Rectal smooth muscle tissue (tissue), 1 donor: ENCODE measurements around the gene TMEM187.

Experiments used
- H3K27ac ChIP-seq: one replicate; pipeline ENCODE4 v1.7.0; 2013; ENCODE audit warnings: low read depth, low read length, inconsistent platforms
- H3K27me3 ChIP-seq: one replicate; pipeline ENCODE4 v1.7.0; 2013; ENCODE audit warnings: low read length; ENCODE audit not compliant: control insufficient read depth, insufficient read depth
- H3K36me3 ChIP-seq: one replicate; pipeline ENCODE4 v1.7.0; 2013; ENCODE audit warnings: low read length; ENCODE audit not compliant: control insufficient read depth, insufficient read depth
- H3K4me1 ChIP-seq: one replicate; pipeline ENCODE4 v1.7.0; 2013; ENCODE audit warnings: low read length; ENCODE audit not compliant: control insufficient read depth, insufficient read depth
- H3K4me3 ChIP-seq: one replicate; pipeline ENCODE4 v1.7.0; 2013; ENCODE audit warnings: low read length
- H3K9ac ChIP-seq: one replicate; pipeline ENCODE4 v1.7.0; 2013; ENCODE audit warnings: low read length

Gene TMEM187

DNA sequence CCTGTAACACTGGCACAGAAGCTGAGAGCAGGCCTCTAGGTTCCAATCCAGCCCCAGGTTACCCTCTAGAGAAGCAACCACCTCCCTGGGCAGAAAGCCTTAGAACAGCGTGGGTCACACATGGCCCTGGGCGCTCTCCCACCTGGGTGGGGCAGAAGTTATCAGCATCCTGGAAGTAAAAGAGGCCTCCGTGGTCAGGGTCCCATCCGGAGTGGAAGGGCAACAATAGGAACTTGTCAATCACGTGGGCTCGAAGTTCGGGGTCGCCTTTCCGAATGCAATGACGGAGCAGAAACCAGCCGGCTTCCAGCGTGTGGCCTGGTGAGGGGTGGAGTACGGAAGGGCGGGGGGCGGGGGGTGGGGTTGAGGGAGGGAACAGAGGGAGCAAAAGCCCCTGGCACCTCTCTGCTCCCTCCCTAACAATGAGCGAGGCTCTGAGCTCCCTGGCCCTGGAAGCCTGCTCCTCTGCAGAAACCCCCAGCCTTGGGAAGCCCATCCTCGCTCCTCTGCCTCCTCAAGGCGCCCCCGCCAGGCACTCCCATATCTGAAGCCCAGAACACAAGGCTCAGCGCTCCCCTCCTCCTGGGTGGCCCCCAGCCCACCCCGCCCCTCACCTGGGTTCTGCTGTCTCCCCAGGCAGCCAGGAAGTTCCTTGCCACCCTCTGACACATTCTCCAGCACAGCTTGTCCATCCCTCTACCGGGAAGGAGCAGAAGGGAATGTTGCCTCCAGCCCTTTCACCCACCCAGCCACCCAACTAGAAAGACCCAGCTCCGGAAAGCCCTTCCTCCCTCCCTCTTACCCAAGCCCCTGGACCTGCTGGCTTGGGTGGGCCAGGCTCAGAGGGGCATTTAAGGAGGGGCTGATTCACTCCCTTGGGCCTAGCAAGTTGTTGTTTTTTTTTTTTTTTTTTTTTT is 31.0 kb upstream of the TMEM187 start:
- Histone ChIP-seq H3K4me3 (no peak overlapping the region), H3K9ac (no peak overlapping the region), H3K27me3 (peaks cover 4% of the 10 kb centered on the region), H3K4me1 (no peaks in the 10 kb centered on the region), H3K36me3 (no peaks in the 10 kb centered on the region), H3K27ac (no peak overlapping the region)

DNA sequence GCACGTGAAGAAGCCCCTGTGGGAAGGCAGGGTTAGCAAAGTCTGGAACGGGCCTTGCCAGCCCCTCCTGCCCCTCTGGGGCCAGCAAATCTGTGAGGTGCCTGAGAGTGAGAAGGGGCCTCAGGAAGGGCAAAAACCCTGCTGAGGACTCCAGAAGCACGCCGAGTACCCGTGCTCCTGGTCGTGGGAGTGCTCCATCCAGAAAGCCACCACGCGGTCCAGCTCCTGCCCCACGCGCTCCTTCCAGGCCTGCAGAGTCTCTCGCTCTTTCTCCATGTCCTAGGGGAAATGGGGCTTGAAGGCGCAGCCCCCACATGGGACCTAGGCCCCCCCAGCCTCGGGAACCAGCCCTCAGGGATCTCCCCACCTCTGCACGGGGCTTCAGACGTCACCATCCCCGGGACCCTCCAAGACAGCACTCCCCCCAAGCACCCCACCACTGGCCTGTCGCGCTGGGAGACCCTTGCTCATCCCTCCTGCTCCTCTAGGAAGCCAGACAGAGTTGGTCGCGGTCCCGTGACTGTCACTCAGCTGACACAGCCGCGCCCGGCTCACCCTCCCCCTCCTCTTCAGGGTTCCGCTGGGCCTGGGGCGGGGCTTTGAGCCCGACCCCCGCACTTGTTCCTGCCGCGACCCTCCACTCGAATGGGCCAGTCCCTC is 28.3 kb upstream of the TMEM187 start, which contains the start of gene RENBP:
Gene RENBP, minus strand, starts transcription at position 504 of the 660 bp plus-strand sequence. Its CDS starts 33 bp downstream, at position 471.
- Histone ChIP-seq H3K4me3 (peak within 1 kb of the TSS; percentile 54), H3K9ac (no peak within 1 kb of the TSS), H3K4me1 (peaks cover 10% of the 10 kb centered on the region), H3K27ac (peak within 1 kb of the TSS; percentile 28), H3K27me3 (peaks cover 7% of the 10 kb centered on the region), H3K36me3 (no peaks in the 10 kb centered on the region)

DNA sequence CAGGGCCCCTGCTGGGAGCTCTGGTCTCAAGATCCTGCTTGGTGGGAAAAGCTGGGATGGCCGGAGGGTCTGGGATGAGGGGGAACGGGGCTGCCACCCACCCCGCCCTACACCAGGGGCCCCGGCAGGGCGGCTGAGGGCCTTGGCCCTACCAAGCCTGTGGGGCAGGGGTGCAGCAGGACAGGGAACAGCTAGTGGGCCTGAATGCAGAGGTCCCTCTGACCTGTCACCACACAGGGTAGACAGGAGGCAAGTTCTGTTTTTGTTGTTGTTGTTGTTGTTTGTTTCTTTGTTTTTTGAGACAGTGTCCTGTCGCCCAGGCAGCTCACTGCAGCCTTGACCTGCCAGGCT is 27.8 kb upstream of the TMEM187 start:
- H3K4me3 ChIP-seq = peak overlapping the region; percentile 54
- peak overlapping the region; percentile 28 for H3K27ac ChIP-seq
- no peak overlapping the region for H3K9ac ChIP-seq
- peaks cover 7% of the 10 kb centered on the region for H3K27me3 ChIP-seq
- no peaks in the 10 kb centered on the region for H3K36me3 ChIP-seq
- peaks cover 15% of the 10 kb centered on the region for H3K4me1 ChIP-seq

DNA sequence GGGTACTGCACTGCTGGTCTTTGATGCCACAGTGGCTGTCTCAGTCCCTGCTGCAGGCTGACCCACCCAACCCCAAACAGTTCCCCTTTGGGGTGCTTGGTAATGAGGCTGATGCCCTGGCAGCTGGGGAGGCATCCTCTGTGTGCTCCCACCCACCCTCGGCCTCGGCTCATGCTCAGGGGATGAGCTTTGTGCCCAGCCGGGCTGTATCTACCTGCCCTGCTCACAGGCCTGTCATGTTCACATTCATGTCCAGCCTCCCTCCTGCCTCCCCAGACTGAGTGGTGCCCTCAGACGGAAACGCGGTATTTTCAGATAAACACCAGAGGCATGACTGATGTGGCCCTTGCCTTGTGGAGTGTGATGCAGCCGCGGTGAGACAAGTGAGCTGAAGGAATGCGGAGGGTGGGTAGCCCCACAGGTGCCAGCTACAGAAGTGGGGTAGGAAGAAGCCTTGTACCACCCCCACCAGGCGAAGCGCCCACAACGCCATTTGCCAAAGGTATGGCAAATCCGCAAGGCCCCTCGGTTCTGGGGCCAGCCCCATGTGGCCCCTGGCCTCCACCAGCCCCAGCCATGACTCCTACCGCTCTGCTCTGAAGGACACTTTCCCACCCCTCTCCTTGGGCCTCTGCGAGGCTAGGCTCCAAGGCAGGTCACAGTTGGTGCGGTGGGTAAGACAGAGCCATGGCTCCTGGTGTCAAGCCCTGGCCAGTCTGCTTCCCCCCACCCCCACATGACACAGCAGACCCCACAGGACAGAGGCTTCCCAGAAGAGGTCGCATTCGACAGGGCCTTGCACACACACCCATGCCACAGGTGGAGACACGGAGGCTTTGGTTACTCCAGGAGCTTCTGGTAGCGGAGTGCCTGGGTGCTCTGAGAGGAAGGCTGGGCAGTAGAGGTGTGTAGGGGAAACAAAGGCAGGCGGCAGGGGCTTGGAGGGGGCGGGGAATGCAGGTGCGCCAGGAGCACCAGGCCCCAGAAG is 26.3 kb upstream of the TMEM187 start:
- H3K4me3 ChIP-seq = no peak overlapping the region
- no peak overlapping the region for H3K9ac ChIP-seq
- no peak overlapping the region for H3K27ac ChIP-seq
- H3K27me3 ChIP-seq = peaks cover 7% of the 10 kb centered on the region
- peaks cover 12% of the 10 kb centered on the region for H3K36me3 ChIP-seq
- peaks cover 15% of the 10 kb centered on the region for H3K4me1 ChIP-seq

DNA sequence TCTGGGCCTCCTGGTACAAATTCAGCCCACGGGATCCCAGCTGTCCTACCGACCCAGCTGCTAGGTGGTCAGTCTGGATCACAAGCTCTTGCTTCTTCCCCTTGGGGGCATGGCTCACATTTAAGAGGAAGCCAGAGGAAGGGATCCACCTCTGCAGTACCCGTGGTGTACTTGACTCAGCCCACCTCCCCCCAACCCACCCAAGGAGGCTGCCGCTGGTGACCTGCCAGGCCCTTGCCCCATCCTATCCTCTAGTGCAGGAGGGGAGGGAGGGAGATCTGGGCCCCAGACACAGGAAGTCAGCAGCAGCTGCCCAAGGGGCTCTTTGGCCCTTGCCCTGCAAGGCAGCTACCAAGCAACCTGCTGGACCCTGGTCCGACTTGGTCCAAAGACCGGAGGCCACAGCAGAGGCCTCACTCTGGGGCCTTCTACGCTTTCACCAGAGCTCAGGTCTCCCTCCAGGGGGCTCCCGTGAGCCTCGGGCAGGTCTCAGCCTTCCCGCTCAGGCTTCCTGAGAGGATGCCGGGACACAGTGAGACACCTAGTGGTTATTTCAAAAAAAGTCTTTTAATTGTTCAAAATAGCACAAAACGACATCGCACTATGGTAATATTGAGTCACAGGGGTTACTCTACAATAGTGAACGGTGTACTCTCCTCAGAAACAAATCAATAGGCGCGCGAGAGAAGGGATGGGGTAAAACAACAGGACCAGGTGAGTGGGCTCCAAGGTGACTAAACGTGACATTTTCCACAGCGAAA is 25.4 kb upstream of the TMEM187 start:
- H3K27me3 ChIP-seq = peaks cover 3% of the 10 kb centered on the region
- peaks cover 17% of the 10 kb centered on the region for H3K4me1 ChIP-seq
- peaks cover 16% of the 10 kb centered on the region for H3K36me3 ChIP-seq
- no peak overlapping the region for H3K4me3 ChIP-seq
- no peak overlapping the region for H3K9ac ChIP-seq
- H3K27ac ChIP-seq = peak overlapping the region; percentile 76

DNA sequence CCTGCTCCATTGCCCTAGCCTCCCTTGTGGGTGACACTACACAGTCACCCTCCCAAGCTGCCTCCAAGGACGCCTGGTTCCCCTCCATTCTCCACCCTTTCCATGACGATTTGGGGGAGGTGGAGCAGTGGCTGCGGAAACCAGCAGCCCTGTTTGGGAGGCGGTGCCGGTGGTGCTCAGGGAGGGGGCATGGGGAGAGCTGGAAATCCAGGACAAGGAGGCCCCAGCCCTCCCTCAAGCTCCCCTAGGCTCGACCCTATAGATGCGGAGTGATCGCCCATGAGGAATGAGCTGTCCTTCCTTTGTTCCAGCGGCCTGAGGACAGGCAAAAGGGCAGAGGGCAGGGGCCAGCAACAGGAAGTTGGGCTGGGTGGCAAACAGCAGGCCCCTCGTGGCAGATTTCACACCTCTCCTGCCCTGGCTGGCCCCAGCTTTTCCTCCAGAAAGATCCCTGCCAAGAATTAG is 24.5 kb upstream of the TMEM187 start:
- peaks cover 3% of the 10 kb centered on the region for H3K27me3 ChIP-seq
- no peak overlapping the region for H3K9ac ChIP-seq
- peaks cover 20% of the 10 kb centered on the region for H3K36me3 ChIP-seq
- no peak overlapping the region for H3K4me3 ChIP-seq
- peak overlapping the region; percentile 76 for H3K27ac ChIP-seq
- H3K4me1 ChIP-seq = peaks cover 19% of the 10 kb centered on the region

DNA sequence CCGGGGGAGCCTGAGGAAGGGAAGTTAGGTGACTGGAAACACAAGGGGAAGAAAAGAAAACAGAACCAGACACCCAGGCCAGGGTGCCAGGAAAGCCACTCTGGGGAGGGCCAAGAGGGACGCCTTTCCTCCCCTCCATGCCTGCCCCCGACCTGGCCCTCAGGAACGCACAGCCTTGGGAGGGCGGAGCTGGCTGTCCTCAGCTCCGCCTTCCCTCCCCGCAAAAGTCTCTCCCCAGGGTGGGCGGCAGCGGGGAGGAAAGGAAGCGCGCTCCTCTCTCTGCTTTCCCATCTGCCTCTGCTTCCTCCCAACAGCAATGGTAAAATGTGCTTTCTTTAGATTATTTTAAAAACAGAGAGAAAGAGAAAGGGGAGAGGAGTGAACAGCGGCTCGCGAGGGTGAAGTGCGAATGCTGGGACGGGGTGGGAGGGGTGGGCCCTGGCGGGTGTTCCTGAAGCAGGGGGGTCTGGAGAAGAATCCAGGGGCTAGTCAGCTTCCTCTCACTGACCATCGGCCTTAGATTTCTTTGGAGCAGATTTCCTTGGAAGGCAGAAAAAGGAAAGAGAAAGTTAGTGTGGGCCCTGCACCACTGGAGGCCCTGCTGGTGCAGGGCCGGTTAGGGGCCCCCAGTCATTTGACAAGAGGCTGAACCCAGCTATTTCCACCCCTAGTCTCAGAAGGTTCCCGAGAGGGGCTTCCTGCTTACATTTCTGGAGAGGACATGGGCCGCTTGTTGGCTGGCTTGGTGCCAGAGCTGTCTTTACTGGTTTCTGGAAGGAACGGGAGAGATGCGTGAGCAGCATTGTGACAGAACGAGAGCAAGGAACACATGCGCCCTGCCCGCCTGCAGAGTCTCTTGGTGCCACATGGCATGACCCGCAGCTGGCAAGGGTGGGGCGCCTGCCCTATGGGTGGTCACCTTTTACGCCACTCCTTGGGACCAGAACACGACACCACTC is 23.4 kb upstream of the TMEM187 start:
- Histone ChIP-seq H3K9ac (no peak overlapping the region), H3K36me3 (peaks cover 20% of the 10 kb centered on the region), H3K27ac (peak overlapping the region; percentile 76)

DNA sequence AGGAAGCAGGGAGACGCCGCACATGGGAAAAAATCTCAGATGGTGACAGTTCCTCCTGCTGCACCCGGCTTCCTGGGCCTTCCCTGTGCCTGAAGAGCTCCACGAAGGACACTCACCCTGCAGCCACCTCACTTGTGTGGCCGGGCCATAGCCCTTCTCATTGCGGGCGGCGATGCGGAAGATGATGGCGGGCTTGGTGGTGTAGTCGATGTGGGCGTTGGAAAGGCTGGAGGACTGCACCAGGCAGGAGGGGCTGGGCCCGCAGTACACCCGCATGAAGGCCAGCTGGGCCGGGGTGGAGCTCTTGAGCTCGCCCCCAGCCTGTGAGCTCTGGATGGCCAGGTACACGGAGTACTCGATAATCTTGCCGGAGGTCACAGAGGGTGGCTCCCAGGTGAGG is 22.4 kb upstream of the TMEM187 start:
- Histone ChIP-seq H3K27ac (peak overlapping the region; percentile 76), H3K27me3 (peaks cover 3% of the 10 kb centered on the region), H3K36me3 (peaks cover 21% of the 10 kb centered on the region), H3K4me3 (no peak overlapping the region), H3K9ac (no peak overlapping the region), H3K4me1 (peaks cover 25% of the 10 kb centered on the region)

More for the DNA sequence above, 23.4 kb upstream of the TMEM187 start:
- H3K27me3 ChIP-seq = peaks cover 3% of the 10 kb centered on the region
- no peak overlapping the region for H3K4me3 ChIP-seq
- peaks cover 25% of the 10 kb centered on the region for H3K4me1 ChIP-seq

DNA sequence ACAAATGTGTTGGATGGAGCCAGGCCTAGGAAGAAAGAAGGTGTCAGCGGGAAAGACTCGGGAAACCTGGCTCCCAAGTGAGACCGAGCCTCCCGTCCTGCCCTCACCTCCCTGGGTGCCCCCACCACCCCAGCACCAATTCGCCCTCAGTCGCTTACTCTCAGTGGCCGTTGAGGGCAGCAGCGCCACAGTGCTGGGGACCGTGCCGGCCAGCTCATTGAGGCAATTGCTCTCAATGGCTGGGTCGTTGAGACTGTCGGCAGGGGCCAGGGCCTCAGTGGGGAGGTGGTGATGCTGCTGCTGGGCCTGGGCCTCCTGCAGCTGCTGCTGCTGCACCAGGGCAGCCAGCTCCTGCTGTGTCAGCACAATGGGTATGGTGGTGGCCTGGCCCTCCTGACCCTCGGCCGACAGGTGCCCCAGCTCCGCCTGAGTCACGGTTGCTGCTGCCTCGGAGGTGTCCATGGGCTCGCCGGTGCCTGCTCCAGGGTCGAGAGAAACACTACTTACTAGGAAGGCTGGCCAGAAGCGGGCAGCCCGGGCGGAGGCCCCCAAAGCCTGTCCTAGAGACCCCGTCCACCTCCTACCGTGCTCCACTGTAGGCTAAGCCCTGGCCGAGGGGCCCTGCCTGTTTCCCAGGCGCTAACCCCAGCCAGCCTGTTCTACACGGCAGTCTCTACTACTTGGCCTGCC is 20.7 kb upstream of the TMEM187 start:
- H3K36me3 ChIP-seq = peaks cover 28% of the 10 kb centered on the region
- peaks cover 3% of the 10 kb centered on the region for H3K27me3 ChIP-seq
- H3K27ac ChIP-seq = peak overlapping the region; percentile 76
- no peak overlapping the region for H3K9ac ChIP-seq
- no peak overlapping the region for H3K4me3 ChIP-seq
- H3K4me1 ChIP-seq = peaks cover 25% of the 10 kb centered on the region

DNA sequence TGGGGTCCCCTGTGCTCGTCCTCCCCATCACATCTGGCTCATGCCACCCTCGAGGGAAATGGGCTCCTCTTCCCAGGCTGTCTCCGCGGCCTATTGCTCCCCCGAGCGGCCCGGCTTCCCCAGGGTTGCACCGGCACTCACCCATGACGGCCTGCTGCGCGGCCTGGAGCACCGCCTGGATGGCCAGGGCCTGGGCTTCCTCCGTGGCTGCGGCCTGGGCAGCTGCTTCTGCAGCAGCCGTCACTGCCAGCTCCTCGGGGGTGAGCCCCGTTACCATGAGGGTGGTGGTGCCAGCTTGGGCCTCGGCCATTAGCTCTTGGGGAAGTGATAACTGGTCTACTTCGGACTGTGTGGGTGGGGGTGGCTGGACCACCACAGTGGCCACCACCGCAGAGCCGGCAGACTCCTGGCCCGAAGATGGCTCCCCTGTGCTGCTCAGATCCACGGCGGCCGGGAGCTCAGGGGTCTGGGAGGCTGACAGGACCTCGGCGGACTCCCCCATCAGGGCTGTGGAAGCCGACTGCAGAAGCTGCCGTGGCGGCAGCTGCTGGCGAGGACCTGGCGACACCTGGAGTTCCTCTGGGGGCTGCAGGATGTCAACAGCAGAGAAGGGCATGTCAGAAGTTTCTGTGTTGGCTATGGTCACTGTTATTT is 20.1 kb upstream of the TMEM187 start:
- H3K4me1 ChIP-seq = peaks cover 24% of the 10 kb centered on the region
- peak overlapping the region; percentile 76 for H3K27ac ChIP-seq
- no peak overlapping the region for H3K9ac ChIP-seq
- no peak overlapping the region for H3K4me3 ChIP-seq
- H3K36me3 ChIP-seq = peaks cover 34% of the 10 kb centered on the region
- H3K27me3 ChIP-seq = no peaks in the 10 kb centered on the region
